ENCODE results near the gene RAB25.

The RAB25 gene

DNA sequence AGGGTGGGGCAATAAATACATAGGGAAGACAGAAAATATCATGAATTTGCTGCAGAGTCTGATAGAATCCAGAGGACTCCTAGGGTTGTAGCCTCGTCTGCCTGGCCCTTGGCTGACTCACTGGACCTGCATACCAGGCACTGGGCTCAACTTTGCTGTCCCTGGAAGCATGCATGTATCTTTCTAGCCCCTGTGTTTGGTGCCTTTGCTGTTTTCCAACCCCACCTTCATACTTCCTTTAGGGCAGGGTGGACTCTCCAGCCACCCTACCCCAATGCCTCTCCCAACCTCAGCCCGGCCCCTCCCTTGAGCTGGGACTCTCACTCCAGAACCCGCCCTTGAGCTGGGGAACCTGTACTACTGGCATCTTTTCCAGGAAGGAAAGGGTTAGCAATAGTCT is 1.2 kb downstream of the RAB25 start:
- no peaks in the 10 kb centered on the region for H3K9me2 ChIP-seq (replicated peaks; ENCODE audit: insufficient read depth, low read length)
- no peaks in the 10 kb centered on the region for H3K79me2 ChIP-seq (ENCODE audit: insufficient read depth, low read length)
- H2AFZ ChIP-seq (ENCODE audit: low read depth, low read length, severe bottlenecking): no peak overlapping the region
- no peak overlapping the region for H3K9ac ChIP-seq (ENCODE audit: low read length)
- no peaks in the 10 kb centered on the region for H3F3A ChIP-seq (ENCODE audit: insufficient read depth)
- TF ChIP-seq CTCF (IDR thresholded peaks at IDR 0.05; ENCODE audit: insufficient read depth, low read length, poor library complexity, severe bottlenecking) (no peak), EZH2phosphoT487 (conservative IDR thresholded peaks at IDR 0.05; ENCODE audit: low read length) (no peak)
- H3K4me3 ChIP-seq (ENCODE audit: insufficient read depth, low read length, poor library complexity, severe bottlenecking): no peak overlapping the region
- no peaks in the 10 kb centered on the region for H3K27me3 ChIP-seq (ENCODE audit: low read length)
- no peak overlapping the region for H3K4me2 ChIP-seq (ENCODE audit: low read depth, low read length, poor library complexity, severe bottlenecking)
- H3K27ac ChIP-seq (ENCODE audit: low read depth, low read length): no peak overlapping the region
- H4K20me1 ChIP-seq (ENCODE audit: low read depth, low read length): no peaks in the 10 kb centered on the region
- no peaks in the 10 kb centered on the region for H3K9me3 ChIP-seq (ENCODE audit: insufficient read depth, low read length)
- no peaks in the 10 kb centered on the region for H3K36me3 ChIP-seq (ENCODE audit: low read length)

DNA sequence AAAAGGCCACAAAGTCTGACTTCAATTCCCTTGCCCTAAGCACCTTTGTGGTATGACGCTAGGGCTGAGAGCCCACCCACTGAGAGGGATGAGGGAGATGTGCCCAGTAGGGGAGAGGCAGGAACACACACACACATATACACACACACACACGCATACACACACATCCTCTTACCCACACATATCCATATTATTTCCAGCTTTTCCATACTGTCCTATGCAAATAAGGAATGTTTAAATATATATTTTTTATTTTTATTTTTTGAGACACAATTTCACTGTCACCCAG is 3.0 kb downstream of the RAB25 start:
- no peak overlapping the region for H3K4me2 ChIP-seq (ENCODE audit: low read depth, low read length, poor library complexity, severe bottlenecking)
- no peaks in the 10 kb centered on the region for H3K79me2 ChIP-seq (ENCODE audit: insufficient read depth, low read length)
- no peaks in the 10 kb centered on the region for H3K9me3 ChIP-seq (ENCODE audit: insufficient read depth, low read length)
- no peaks in the 10 kb centered on the region for H3K27me3 ChIP-seq (ENCODE audit: low read length)
- no peak for TF ChIP-seq EZH2phosphoT487 (conservative IDR thresholded peaks at IDR 0.05; ENCODE audit: low read length)
- no peak for TF ChIP-seq CTCF (IDR thresholded peaks at IDR 0.05; ENCODE audit: insufficient read depth, low read length, poor library complexity, severe bottlenecking)
- H3K9ac ChIP-seq (ENCODE audit: low read length): no peak overlapping the region
- no peaks in the 10 kb centered on the region for H4K20me1 ChIP-seq (ENCODE audit: low read depth, low read length)
- H3K4me3 ChIP-seq (ENCODE audit: insufficient read depth, low read length, poor library complexity, severe bottlenecking): no peak overlapping the region
- no peak overlapping the region for H3K27ac ChIP-seq (ENCODE audit: low read depth, low read length)
- no peaks in the 10 kb centered on the region for H3K9me2 ChIP-seq (replicated peaks; ENCODE audit: insufficient read depth, low read length)
- no peaks in the 10 kb centered on the region for H3K36me3 ChIP-seq (ENCODE audit: low read length)
- H2AFZ ChIP-seq (ENCODE audit: low read depth, low read length, severe bottlenecking): no peak overlapping the region
- no peaks in the 10 kb centered on the region for H3F3A ChIP-seq (ENCODE audit: insufficient read depth)

GRCh38 chr1:156064615-156065014 is 3.7 kb downstream of the RAB25 start:
- H2AFZ ChIP-seq (ENCODE audit: low read depth, low read length, severe bottlenecking): no peak overlapping the region
- TF ChIP-seq CTCF (IDR thresholded peaks at IDR 0.05; ENCODE audit: insufficient read depth, low read length, poor library complexity, severe bottlenecking): no peak
- TF ChIP-seq EZH2phosphoT487 (conservative IDR thresholded peaks at IDR 0.05; ENCODE audit: low read length): no peak
- no peaks in the 10 kb centered on the region for H3K79me2 ChIP-seq (ENCODE audit: insufficient read depth, low read length)
- no peaks in the 10 kb centered on the region for H3K9me3 ChIP-seq (ENCODE audit: insufficient read depth, low read length)
- no peak overlapping the region for H3K27ac ChIP-seq (ENCODE audit: low read depth, low read length)
- H4K20me1 ChIP-seq (ENCODE audit: low read depth, low read length): no peaks in the 10 kb centered on the region
- no peaks in the 10 kb centered on the region for H3K27me3 ChIP-seq (ENCODE audit: low read length)
- H3K36me3 ChIP-seq (ENCODE audit: low read length): no peaks in the 10 kb centered on the region
- H3K4me2 ChIP-seq (ENCODE audit: low read depth, low read length, poor library complexity, severe bottlenecking): no peak overlapping the region
- H3F3A ChIP-seq (ENCODE audit: insufficient read depth): no peaks in the 10 kb centered on the region
- H3K9ac ChIP-seq (ENCODE audit: low read length): no peak overlapping the region
- H3K4me3 ChIP-seq (ENCODE audit: insufficient read depth, low read length, poor library complexity, severe bottlenecking): no peak overlapping the region
- H3K9me2 ChIP-seq (replicated peaks; ENCODE audit: insufficient read depth, low read length): no peaks in the 10 kb centered on the region

DNA sequence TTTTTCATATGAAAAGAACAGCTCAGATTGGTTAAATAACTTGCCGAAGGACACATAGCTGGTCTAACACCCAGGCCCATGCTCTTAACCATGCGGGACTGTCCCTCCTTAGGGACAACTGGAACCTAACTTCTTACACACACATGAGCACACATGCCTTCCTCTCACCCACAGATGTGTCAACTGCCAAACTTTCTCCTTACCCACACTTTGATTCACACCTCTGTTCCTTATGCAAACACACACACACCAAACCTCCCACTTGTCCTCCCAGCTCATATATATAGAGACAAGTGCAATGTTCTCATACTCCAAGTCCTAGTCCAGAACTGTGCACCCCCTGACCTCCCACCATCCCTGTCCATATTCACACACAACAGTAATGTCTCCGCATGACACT is 4.3 kb downstream of the RAB25 start:
- TF ChIP-seq CTCF (IDR thresholded peaks at IDR 0.05; ENCODE audit: insufficient read depth, low read length, poor library complexity, severe bottlenecking): no peak

More for the DNA sequence above, 4.3 kb downstream of the RAB25 start:
- no peak overlapping the region for H3K4me2 ChIP-seq (ENCODE audit: low read depth, low read length, poor library complexity, severe bottlenecking)
- no peaks in the 10 kb centered on the region for H4K20me1 ChIP-seq (ENCODE audit: low read depth, low read length)
- H3K9me3 ChIP-seq (ENCODE audit: insufficient read depth, low read length): no peaks in the 10 kb centered on the region
- no peaks in the 10 kb centered on the region for H3K36me3 ChIP-seq (ENCODE audit: low read length)
- no peaks in the 10 kb centered on the region for H3K79me2 ChIP-seq (ENCODE audit: insufficient read depth, low read length)
- no peak overlapping the region for H2AFZ ChIP-seq (ENCODE audit: low read depth, low read length, severe bottlenecking)
- no peaks in the 10 kb centered on the region for H3F3A ChIP-seq (ENCODE audit: insufficient read depth)
- no peaks in the 10 kb centered on the region for H3K27me3 ChIP-seq (ENCODE audit: low read length)
- no peak overlapping the region for H3K4me3 ChIP-seq (ENCODE audit: insufficient read depth, low read length, poor library complexity, severe bottlenecking)
- no peaks in the 10 kb centered on the region for H3K9me2 ChIP-seq (replicated peaks; ENCODE audit: insufficient read depth, low read length)
- no peak overlapping the region for H3K27ac ChIP-seq (ENCODE audit: low read depth, low read length)
- no peak overlapping the region for H3K9ac ChIP-seq (ENCODE audit: low read length)
